AG10803 (cell line): ENCODE results near the gene CHN2.

Source experiments
- DNase-seq: peaks from one replicate; pipeline ENCODE4 v3.0.0; 2010; ENCODE audit warnings: low read depth
- H3K4me3 ChIP-seq: 2 replicates; pipeline ENCODE4 v1.5.1; 2011; ENCODE audit warnings: mild to moderate bottlenecking, low read length, control low read depth
- CTCF ChIP-seq: conservative IDR thresholded peaks from 2 replicates; pipeline ENCODE4 v1.5.1; 2011; ENCODE audit warnings: mild to moderate bottlenecking, low read length, control low read depth, inconsistent platforms

CHN2 gene

GRCh38 chr7:29275018-29275318 lies 80.4 kb downstream of the CHN2 start:
- no peak for DNase-seq
- H3K4me3 ChIP-seq, result no peak overlapping the region
- TF ChIP-seq CTCF, result no peak

GRCh38 chr7:29275493-29275892 lies 80.9 kb downstream of the CHN2 start:
- no peak overlapping the region for H3K4me3 ChIP-seq
- no peak for DNase-seq
- no peak for TF ChIP-seq CTCF

GRCh38 chr7:29276199-29276598 lies 81.6 kb downstream of the CHN2 start:
- H3K4me3 ChIP-seq, result no peak overlapping the region
- DNase-seq, result no peak
- TF ChIP-seq CTCF, result no peak

- no peak for DNase-seq
- no peak overlapping the region for H3K4me3 ChIP-seq
- no peak for TF ChIP-seq CTCF
Observed at GRCh38 chr7:29276806-29277205, 82.2 kb downstream of the CHN2 start.

- H3K4me3 ChIP-seq, result no peak overlapping the region
- DNase-seq, result no peak
- no peak for TF ChIP-seq CTCF
Observed at GRCh38 chr7:29277436-29278215, 83.1 kb downstream of the CHN2 start.

GRCh38 chr7:29278337-29279069 lies 83.9 kb downstream of the CHN2 start:
- TF ChIP-seq CTCF, result no peak
- no peak overlapping the region for H3K4me3 ChIP-seq
- DNase-seq, result no peak
